Gastrocnemius medialis (tissue), 4 donors: ENCODE measurements around the gene PRR23B.

Experiments used
- CTCF ChIP-seq, 5 experiments: fragments of 450-650 bp in 3 of 5; fragments of 200-600 bp in 2 of 5; sonication (generic) in 2 of 5; IDR thresholded peaks in 4 of 5; conservative IDR thresholded peaks in 1 of 5; 1 replicate in 4 of 5; 2 replicates in 1 of 5; pipeline ENCODE4 v1.5.1; 2016 to 2019; ENCODE audit warnings: antibody characterized with exemption in 5 of 5, mild to moderate bottlenecking in 3 of 5, moderate library complexity in 3 of 5
- POLR2A ChIP-seq, 2 donors: fragments of 450-650 bp; IDR thresholded peaks; one replicate each; pipeline ENCODE4 v1.6.1; 2017; ENCODE audit warnings: antibody characterized with exemption in 2 of 2, mild to moderate bottlenecking in 2 of 2, moderate library complexity in 2 of 2

GRCh38 chr3:139052802-139053600, 32.3 kb upstream of the PRR23B start:
- TF ChIP-seq CTCF (IDR thresholded peaks at IDR 0.05 in 4 of 5, conservative IDR thresholded peaks at IDR 0.05 in 1 of 5) (no peak), POLR2A (IDR thresholded peaks at IDR 0.05) (no peak)
